ENCODE data around the gene ERP27. TPM values are rescaled to one million over a fixed set of nuclear protein-coding genes. Genes with fewer than 3 reads are reported as not detected.

ERP27 gene
- total RNA-seq, 1 donor from 2014 or later: 0.14 TPM

- peak overlapping the region; percentile 92 for H3K27ac ChIP-seq (replicated peaks)
- TF ChIP-seq CTCF (IDR thresholded peaks at IDR 0.05; ENCODE audit: borderline replicate concordance): no peak
- H3K36me3 ChIP-seq: no peaks in the 10 kb centered on the region
- H3K4me1 ChIP-seq: peaks cover 80% of the 10 kb centered on the region
- no peaks in the 10 kb centered on the region for H3K27me3 ChIP-seq (ENCODE audit: low read depth)
- intact Hi-C loops (cut with micrococcal nuclease): loop anchor here (10.0 kb wide), 1 partner anchor 55 kb away; no protein-coding TSS in a partner anchor
- peak overlapping the region; percentile 66 for H3K4me3 ChIP-seq
- DNase-seq: no peak
- no peaks in the 10 kb centered on the region for H3K9me3 ChIP-seq (replicated peaks)
Observed at GRCh38 chr12:14959916-14960496, 21.7 kb upstream of the ERP27 start.

GRCh38 chr12:14959463-14959862 is 21.1 kb upstream of the ERP27 start:
- Histone ChIP-seq H3K4me3 (peak overlapping the region; percentile 66), H3K9me3 (replicated peaks) (no peaks in the 10 kb centered on the region), H3K27ac (replicated peaks) (peak overlapping the region; percentile 92), H3K4me1 (peaks cover 86% of the 10 kb centered on the region), H3K27me3 (ENCODE audit: low read depth) (no peaks in the 10 kb centered on the region), H3K36me3 (no peaks in the 10 kb centered on the region)
- DNase-seq: no peak
- TF ChIP-seq CTCF (IDR thresholded peaks at IDR 0.05; ENCODE audit: borderline replicate concordance): no peak
- intact Hi-C loops (cut with micrococcal nuclease): loop anchor here (10.0 kb wide), 1 partner anchor 55 kb away; no protein-coding TSS in a partner anchor

GRCh38 chr12:14959126-14959440 is 20.7 kb upstream of the ERP27 start:
- no peaks in the 10 kb centered on the region for H3K9me3 ChIP-seq (replicated peaks)
- H3K27me3 ChIP-seq (ENCODE audit: low read depth): no peaks in the 10 kb centered on the region
- no peak for DNase-seq
- H3K4me1 ChIP-seq: peaks cover 90% of the 10 kb centered on the region
- intact Hi-C loops (cut with micrococcal nuclease): loop anchor here (10.0 kb wide), 1 partner anchor 54 kb away; no protein-coding TSS in a partner anchor
- H3K4me3 ChIP-seq: peak overlapping the region; percentile 66
- H3K27ac ChIP-seq (replicated peaks): peak overlapping the region; percentile 92
- no peaks in the 10 kb centered on the region for H3K36me3 ChIP-seq
- no peak for TF ChIP-seq CTCF (IDR thresholded peaks at IDR 0.05; ENCODE audit: borderline replicate concordance)

GRCh38 chr12:14958361-14959125 is 20.2 kb upstream of the ERP27 start:
- Histone ChIP-seq H3K9me3 (replicated peaks) (no peaks in the 10 kb centered on the region), H3K36me3 (no peaks in the 10 kb centered on the region), H3K4me3 (peak overlapping the region; percentile 66), H3K27me3 (ENCODE audit: low read depth) (no peaks in the 10 kb centered on the region), H3K27ac (replicated peaks) (peak overlapping the region; percentile 92), H3K4me1 (peaks cover 95% of the 10 kb centered on the region)
- no peak for DNase-seq
- intact Hi-C loops (cut with micrococcal nuclease): loop anchor here (10.0 kb wide), 1 partner anchor 54 kb away; no protein-coding TSS in a partner anchor
- no peak for TF ChIP-seq CTCF (IDR thresholded peaks at IDR 0.05; ENCODE audit: borderline replicate concordance)

- intact Hi-C loops (cut with micrococcal nuclease): loop anchor here (10.0 kb wide), 1 partner anchor 53 kb away; no protein-coding TSS in a partner anchor
- DNase-seq: no peak
- H3K9me3 ChIP-seq (replicated peaks): no peaks in the 10 kb centered on the region
- H3K4me1 ChIP-seq: peaks cover 99% of the 10 kb centered on the region
- H3K4me3 ChIP-seq: peak overlapping the region; percentile 66
- H3K27ac ChIP-seq (replicated peaks): peak overlapping the region; percentile 92
- no peak for TF ChIP-seq CTCF (IDR thresholded peaks at IDR 0.05; ENCODE audit: borderline replicate concordance)
- no peaks in the 10 kb centered on the region for H3K36me3 ChIP-seq
- no peaks in the 10 kb centered on the region for H3K27me3 ChIP-seq (ENCODE audit: low read depth)
Observed at GRCh38 chr12:14957551-14958168, 19.3 kb upstream of the ERP27 start.
